ENCODE measurements around the gene KRTAP20-3. TPM values are rescaled to one million over a fixed set of nuclear protein-coding genes. Genes with fewer than 3 reads are reported as not detected.

Gene KRTAP20-3
- total RNA-seq: not detected in 3 replicates

DNA sequence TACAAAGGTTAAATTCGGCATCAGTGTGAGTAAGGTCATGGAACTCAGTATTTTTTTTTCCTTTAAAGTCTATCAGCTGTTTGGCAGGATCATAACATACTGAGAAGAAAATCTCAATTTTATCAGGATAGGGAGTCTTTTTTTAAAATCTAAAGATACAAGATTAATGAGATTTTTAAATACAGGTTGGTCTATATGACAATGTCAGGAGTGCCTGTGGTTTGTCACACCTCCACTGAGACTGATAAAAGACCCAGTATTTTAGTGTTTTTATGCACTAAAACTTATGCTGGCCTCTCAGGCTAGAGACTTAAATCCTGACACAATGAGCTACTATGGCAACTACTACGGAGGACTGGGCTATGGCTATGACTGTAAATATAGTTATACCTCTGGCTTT is at the start of gene KRTAP20-3:
KRTAP20-3 (plus strand) TSS at position 301 of the 400 bp plus-strand sequence.
- no peak for DNase-seq (ENCODE audit: low spot score in 2 of 2, unreplicated experiment in 2 of 2)
- TF ChIP-seq, protein P1, sequence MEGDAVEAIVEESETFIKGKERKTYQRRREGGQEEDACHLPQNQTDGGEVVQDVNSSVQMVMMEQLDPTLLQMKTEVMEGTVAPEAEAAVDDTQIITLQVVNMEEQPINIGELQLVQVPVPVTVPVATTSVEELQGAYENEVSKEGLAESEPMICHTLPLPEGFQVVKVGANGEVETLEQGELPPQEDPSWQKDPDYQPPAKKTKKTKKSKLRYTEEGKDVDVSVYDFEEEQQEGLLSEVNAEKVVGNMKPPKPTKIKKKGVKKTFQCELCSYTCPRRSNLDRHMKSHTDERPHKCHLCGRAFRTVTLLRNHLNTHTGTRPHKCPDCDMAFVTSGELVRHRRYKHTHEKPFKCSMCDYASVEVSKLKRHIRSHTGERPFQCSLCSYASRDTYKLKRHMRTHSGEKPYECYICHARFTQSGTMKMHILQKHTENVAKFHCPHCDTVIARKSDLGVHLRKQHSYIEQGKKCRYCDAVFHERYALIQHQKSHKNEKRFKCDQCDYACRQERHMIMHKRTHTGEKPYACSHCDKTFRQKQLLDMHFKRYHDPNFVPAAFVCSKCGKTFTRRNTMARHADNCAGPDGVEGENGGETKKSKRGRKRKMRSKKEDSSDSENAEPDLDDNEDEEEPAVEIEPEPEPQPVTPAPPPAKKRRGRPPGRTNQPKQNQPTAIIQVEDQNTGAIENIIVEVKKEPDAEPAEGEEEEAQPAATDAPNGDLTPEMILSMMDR (IDR thresholded peaks at IDR 0.05; ENCODE audit: unreplicated experiment): no peak

DNA sequence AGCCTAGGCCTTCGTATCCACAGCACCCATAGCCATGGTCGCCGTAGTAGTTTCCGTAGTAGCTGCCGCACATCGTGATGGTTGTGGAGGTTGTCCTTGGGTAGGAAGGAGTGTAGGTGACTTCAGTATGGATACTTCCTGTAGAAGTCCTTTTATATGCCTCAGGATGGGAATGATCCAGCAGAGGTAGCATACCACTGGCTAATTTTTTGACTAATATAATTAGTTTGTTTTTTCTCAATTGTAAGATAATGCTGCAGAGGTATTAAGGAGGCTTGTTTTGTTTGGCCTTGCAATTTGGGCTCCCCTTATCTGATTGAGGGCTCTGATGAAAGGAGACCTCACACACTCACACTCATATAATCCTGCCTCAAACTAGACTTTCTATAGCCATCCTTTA is 43.9 kb upstream of the KRTAP20-3 start, which contains the start of gene KRTAP6-2:
KRTAP6-2 (minus strand) TSS at position 101 of the 400 bp plus-strand sequence; CDS start at position 73, 28 bp downstream.
- Mint-ChIP-seq H3K4me3 (no peak within 1 kb of the TSS), H3K27ac (no peak within 1 kb of the TSS), H3K4me1 (no peaks in the 10 kb centered on the region), H3K27me3 (ENCODE audit: low read depth) (no peaks in the 10 kb centered on the region), H3K36me3 (no peaks in the 10 kb centered on the region), H3K9me3 (peaks cover 62% of the 10 kb centered on the region)
- TF ChIP-seq, protein P1 (IDR thresholded peaks at IDR 0.05; ENCODE audit: unreplicated experiment): no peak
- DNase-seq (ENCODE audit: low spot score in 2 of 2, unreplicated experiment in 2 of 2): no peak

More for the DNA sequence above, at the start of gene KRTAP20-3:
- H3K4me3 Mint-ChIP-seq: no peak within 1 kb of the TSS
- H3K27ac Mint-ChIP-seq: no peak within 1 kb of the TSS
- H3K36me3 Mint-ChIP-seq: no peaks in the 10 kb centered on the region
- no peaks in the 10 kb centered on the region for H3K4me1 Mint-ChIP-seq
- H3K9me3 Mint-ChIP-seq: peaks cover 64% of the 10 kb centered on the region
- no peaks in the 10 kb centered on the region for H3K27me3 Mint-ChIP-seq (ENCODE audit: low read depth)

- TF ChIP-seq, protein P1 (IDR thresholded peaks at IDR 0.05; ENCODE audit: unreplicated experiment): no peak
- no peak for DNase-seq (ENCODE audit: low spot score in 2 of 2, unreplicated experiment in 2 of 2)
- H3K27ac Mint-ChIP-seq: no peak within 1 kb of the TSS
- no peak within 1 kb of the TSS for H3K4me3 Mint-ChIP-seq
- H3K4me1 Mint-ChIP-seq: no peaks in the 10 kb centered on the region
- H3K9me3 Mint-ChIP-seq: peaks cover 53% of the 10 kb centered on the region
- no peaks in the 10 kb centered on the region for H3K36me3 Mint-ChIP-seq
- H3K27me3 Mint-ChIP-seq (ENCODE audit: low read depth): no peaks in the 10 kb centered on the region
Observed at GRCh38 chr21:30600787-30601186, 41.9 kb upstream of the KRTAP20-3 start, which contains the start of gene KRTAP22-1. TSS of gene KRTAP22-1 (plus strand) at chr21:30601087.

DNA sequence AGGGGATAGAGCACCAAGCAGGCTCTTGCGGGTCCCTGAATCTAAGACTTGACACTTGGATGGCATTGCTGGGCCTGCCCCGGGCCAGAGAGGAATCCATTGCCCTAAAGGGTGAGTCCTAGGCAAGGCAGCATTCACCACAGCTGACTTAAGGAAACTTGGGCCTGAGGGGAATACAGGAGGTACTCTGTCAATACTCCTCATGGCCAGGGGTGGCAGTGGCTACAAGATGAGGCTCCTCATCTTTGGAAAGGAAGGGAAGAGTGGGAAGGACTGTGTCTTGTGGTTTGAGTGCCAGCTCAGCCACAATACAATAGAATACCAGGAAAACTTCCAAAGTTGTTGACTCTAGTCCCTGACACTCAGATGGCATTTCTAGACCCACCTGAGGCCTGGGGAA is 36.7 kb upstream of the KRTAP20-3 start:
- TF ChIP-seq, protein P1 (IDR thresholded peaks at IDR 0.05; ENCODE audit: unreplicated experiment): no peak
- peaks cover 56% of the 10 kb centered on the region for H3K9me3 Mint-ChIP-seq
- no peak for DNase-seq (ENCODE audit: low spot score in 2 of 2, unreplicated experiment in 2 of 2)
- no peaks in the 10 kb centered on the region for H3K4me1 Mint-ChIP-seq
- no peak overlapping the region for H3K27ac Mint-ChIP-seq
- no peaks in the 10 kb centered on the region for H3K36me3 Mint-ChIP-seq
- H3K4me3 Mint-ChIP-seq: no peak overlapping the region
- H3K27me3 Mint-ChIP-seq (ENCODE audit: low read depth): no peaks in the 10 kb centered on the region

DNA sequence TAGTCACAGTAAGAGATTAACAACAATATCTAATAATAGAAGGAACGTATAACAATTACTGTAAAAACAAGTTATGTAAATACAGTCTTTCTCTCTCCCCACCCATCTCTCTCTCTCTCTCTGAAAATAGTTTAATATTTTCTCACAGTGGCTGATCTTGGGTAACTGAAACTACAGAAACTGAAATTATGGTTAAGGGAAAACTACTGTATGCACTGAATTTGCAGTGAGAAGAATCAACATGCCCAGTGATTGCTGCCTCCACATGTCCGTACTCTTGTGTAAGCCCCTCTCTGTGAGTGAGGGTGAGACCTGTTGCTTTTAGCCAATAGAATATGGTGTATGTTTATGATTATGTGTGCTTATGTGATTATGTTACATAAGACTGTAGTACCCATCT is 30.5 kb upstream of the KRTAP20-3 start:
- no peak overlapping the region for H3K27ac Mint-ChIP-seq
- H3K9me3 Mint-ChIP-seq: peaks cover 64% of the 10 kb centered on the region
- no peak for DNase-seq (ENCODE audit: low spot score in 2 of 2, unreplicated experiment in 2 of 2)
- H3K27me3 Mint-ChIP-seq (ENCODE audit: low read depth): no peaks in the 10 kb centered on the region
- no peak overlapping the region for H3K4me3 Mint-ChIP-seq
- H3K36me3 Mint-ChIP-seq: no peaks in the 10 kb centered on the region
- H3K4me1 Mint-ChIP-seq: no peaks in the 10 kb centered on the region
- TF ChIP-seq, protein P1 (IDR thresholded peaks at IDR 0.05; ENCODE audit: unreplicated experiment): no peak

- TF ChIP-seq, protein P1 (IDR thresholded peaks at IDR 0.05; ENCODE audit: unreplicated experiment): no peak
- H3K4me1 Mint-ChIP-seq: no peaks in the 10 kb centered on the region
- DNase-seq (ENCODE audit: low spot score in 2 of 2, unreplicated experiment in 2 of 2): no peak
- H3K36me3 Mint-ChIP-seq: no peaks in the 10 kb centered on the region
- no peak within 1 kb of the TSS for H3K27ac Mint-ChIP-seq
- H3K27me3 Mint-ChIP-seq (ENCODE audit: low read depth): no peaks in the 10 kb centered on the region
- no peak within 1 kb of the TSS for H3K4me3 Mint-ChIP-seq
- H3K9me3 Mint-ChIP-seq: peaks cover 62% of the 10 kb centered on the region
Observed at GRCh38 chr21:30613836-30614235, 28.8 kb upstream of the KRTAP20-3 start, which contains the start of gene KRTAP6-1. TSS of gene KRTAP6-1 (minus strand) at chr21:30613930. CDS start at chr21:30613904, 26 bp downstream.

Data from mesothelial cell of epicardium (in vitro differentiated cells).